Progenitor cell of endocrine pancreas (in vitro differentiated cells): ENCODE results near the gene RAB31. TPM values are rescaled to one million over a fixed set of nuclear protein-coding genes. Genes with fewer than 3 reads are reported as not detected.

Experiments
- DNase-seq: peaks from one replicate; pipeline ENCODE4 v3.0.0; 2021; ENCODE audit warnings: low spot score; ENCODE audit not compliant: unreplicated experiment
- H3K27ac Mint-ChIP-seq: 2 replicates; pipeline ENCODE4 v1.8.0; 2021; ENCODE audit warnings: mild to moderate bottlenecking, moderate library complexity, mixed read lengths
- H3K27me3 Mint-ChIP-seq: 2 replicates; pipeline ENCODE4 v1.8.0; 2021; ENCODE audit warnings: mixed read lengths
- H3K36me3 Mint-ChIP-seq: 2 replicates; pipeline ENCODE4 v1.8.0; 2022; ENCODE audit warnings: mixed read lengths; ENCODE audit not compliant: insufficient read depth
- H3K4me1 Mint-ChIP-seq: 2 replicates; pipeline ENCODE4 v1.8.0; 2021; ENCODE audit warnings: low read depth, mixed read lengths
- H3K4me3 Mint-ChIP-seq: 2 replicates; pipeline ENCODE4 v1.8.0; 2021; ENCODE audit warnings: low read depth, mild to moderate bottlenecking, moderate library complexity, mixed read lengths
- H3K9me3 Mint-ChIP-seq: 2 replicates; pipeline ENCODE4 v1.8.0; 2021; ENCODE audit warnings: low read depth, mixed read lengths
- total RNA-seq: library from RNA; stranded (reverse); gene quantifications from 2 replicates; pipeline ENCODE4 v1.2.1, GENCODE V29; 2021
- TF ChIP-seq, protein P1 (sequence below): fragments of 200-600 bp; sonication (generic); IDR thresholded peaks from one replicate; pipeline ENCODE4 v1.5.0; 2021; ENCODE audit warnings: antibody characterized with exemption, mild to moderate bottlenecking; ENCODE audit not compliant: unreplicated experiment

Gene RAB31
- total RNA-seq, 1 donor from 2014 or later, result 2.9 TPM

DNA sequence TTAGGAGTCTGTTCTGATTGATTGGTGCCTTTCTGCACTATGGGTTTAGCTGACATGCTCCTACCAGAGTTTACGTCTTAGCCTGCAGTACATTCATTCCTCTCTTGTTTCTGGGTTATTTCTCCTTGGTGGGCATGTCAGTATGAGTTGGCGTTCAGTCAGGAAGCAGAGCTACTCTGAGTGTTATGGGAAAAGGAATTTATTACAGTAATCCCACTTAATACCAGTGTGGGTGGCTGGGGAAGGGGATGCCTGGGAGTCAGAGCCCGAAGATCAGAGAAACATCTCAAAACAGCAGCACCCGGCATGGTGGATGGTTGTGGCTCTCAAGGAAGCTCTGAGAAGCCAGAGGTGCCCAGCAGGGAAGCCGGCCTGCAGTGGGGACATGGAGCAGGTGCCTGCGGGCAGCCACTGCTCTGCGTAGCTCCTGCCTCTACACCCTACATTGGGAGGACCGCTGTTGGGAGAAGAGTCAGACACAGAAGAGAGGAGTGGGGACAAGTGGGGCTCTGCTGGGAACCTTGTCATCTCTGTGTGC lies 48.9 kb downstream of the RAB31 start:
- TF ChIP-seq, protein P1, sequence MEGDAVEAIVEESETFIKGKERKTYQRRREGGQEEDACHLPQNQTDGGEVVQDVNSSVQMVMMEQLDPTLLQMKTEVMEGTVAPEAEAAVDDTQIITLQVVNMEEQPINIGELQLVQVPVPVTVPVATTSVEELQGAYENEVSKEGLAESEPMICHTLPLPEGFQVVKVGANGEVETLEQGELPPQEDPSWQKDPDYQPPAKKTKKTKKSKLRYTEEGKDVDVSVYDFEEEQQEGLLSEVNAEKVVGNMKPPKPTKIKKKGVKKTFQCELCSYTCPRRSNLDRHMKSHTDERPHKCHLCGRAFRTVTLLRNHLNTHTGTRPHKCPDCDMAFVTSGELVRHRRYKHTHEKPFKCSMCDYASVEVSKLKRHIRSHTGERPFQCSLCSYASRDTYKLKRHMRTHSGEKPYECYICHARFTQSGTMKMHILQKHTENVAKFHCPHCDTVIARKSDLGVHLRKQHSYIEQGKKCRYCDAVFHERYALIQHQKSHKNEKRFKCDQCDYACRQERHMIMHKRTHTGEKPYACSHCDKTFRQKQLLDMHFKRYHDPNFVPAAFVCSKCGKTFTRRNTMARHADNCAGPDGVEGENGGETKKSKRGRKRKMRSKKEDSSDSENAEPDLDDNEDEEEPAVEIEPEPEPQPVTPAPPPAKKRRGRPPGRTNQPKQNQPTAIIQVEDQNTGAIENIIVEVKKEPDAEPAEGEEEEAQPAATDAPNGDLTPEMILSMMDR, result no peak
- H3K36me3 Mint-ChIP-seq, result no peaks in the 10 kb centered on the region
- H3K4me1 Mint-ChIP-seq, result no peaks in the 10 kb centered on the region
- no peak overlapping the region for H3K4me3 Mint-ChIP-seq
- H3K27ac Mint-ChIP-seq, result no peak overlapping the region
- no peaks in the 10 kb centered on the region for H3K27me3 Mint-ChIP-seq
- peaks cover 3% of the 10 kb centered on the region for H3K9me3 Mint-ChIP-seq
- DNase-seq, result no peak

DNA sequence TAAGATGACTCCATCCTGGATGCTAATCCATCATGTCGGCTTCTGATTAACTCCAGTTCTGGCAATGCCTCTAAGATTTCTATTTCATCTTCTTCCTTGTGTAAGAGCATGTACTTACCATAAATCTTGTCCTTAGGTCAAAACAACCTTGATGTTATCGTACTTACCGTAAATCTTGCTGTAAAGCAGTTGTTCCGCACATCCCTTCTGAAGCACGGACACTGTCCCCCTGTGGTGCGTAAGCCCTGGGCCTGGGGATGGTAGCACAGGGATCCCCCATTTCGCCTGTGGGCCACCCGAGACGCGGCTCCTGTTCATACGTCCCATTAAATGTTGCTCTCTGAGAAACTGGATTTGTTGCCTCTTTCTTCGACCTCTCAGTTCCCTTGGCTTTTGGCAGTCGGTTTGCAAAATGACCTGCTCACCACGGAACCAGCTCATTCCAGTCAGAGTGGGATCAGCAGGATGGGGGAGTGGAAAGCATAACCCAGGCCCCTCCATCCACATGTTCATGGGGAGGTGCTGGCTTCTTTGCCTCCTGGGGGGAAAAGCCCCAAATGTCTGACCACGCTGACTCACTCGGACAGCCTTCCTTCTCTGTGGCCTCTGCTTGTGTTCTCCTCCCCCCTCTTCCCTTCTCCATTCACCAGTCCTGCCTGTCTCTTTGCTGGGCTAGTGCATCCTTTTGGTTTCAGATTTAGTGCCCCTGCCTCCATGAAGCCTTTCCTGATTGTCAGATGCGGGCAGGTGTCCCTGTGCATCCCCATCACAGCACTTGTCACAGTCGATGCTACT lies 49.9 kb downstream of the RAB31 start:
- no peaks in the 10 kb centered on the region for H3K36me3 Mint-ChIP-seq
- H3K27ac Mint-ChIP-seq, result no peak overlapping the region
- H3K4me1 Mint-ChIP-seq, result no peaks in the 10 kb centered on the region
- no peak for DNase-seq
- TF ChIP-seq, protein P1, result no peak
- no peak overlapping the region for H3K4me3 Mint-ChIP-seq
- no peaks in the 10 kb centered on the region for H3K27me3 Mint-ChIP-seq
- H3K9me3 Mint-ChIP-seq, result peaks cover 3% of the 10 kb centered on the region

DNA sequence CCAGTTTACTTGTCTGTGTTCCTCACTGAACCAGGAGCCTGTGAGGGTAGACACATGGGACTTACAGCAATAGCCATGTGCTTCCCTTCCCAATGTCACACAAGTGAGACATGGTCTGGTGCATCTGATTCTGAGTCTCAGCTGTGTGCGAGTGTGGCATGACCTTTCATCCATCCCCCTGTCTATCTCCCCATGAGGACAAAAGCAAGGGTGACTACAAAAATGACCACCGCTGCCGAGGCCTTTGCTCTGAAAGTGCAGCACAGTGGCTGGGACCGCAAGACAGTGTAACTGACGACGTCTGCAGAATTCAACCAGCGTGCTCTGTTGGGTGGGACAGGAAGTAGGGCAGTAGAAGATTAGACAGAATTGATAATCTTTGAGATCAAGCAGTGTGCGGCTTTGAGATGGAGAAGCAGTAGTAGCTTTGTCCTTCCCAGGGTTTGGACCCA lies 50.5 kb downstream of the RAB31 start:
- H3K4me1 Mint-ChIP-seq, result no peaks in the 10 kb centered on the region
- DNase-seq, result no peak
- H3K9me3 Mint-ChIP-seq, result peaks cover 3% of the 10 kb centered on the region
- H3K36me3 Mint-ChIP-seq, result no peaks in the 10 kb centered on the region
- TF ChIP-seq, protein P1, result no peak
- H3K4me3 Mint-ChIP-seq, result no peak overlapping the region
- H3K27me3 Mint-ChIP-seq, result no peaks in the 10 kb centered on the region
- no peak overlapping the region for H3K27ac Mint-ChIP-seq

DNA sequence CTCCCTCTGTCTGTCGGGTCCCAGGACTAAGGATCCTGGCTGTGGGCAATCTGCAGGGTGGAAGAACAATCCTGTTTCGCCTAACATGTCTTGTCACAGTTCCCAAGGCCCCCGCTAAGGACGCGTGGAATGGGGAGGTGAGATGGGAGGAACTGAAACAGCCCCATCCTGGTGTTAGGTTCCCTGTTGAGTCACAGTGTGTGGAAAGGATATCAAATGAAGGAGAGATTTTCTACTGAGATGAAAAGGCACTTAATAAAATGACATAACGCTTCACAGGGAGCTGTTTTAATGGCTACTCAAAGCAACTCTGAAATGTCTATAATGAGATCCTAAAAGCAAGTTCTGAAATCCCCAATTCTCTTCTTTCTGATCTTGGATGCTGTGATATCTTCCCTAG lies 52.5 kb downstream of the RAB31 start:
- Mint-ChIP-seq H3K36me3 (no peaks in the 10 kb centered on the region), H3K27me3 (no peaks in the 10 kb centered on the region)

DNA sequence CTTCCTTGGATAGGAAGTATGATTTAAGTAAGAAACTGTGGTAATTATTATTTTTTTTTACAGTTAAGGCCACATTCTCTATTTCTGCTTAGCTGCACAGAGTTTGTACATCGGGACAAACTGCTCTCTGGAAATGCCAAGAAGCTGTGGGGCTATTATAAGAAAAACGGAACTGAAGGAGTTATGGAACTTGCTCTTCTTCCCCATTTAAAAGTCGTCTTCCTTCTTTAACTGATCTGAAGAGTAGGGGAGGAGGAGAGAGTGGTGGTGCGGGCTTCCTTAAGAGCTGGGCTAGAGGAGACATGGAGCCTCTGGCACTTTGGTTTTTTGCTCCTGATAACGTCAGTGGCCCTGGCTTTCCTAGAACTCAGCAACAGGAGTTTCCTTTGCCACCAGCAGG lies 54.4 kb downstream of the RAB31 start:
- H3K9me3 Mint-ChIP-seq, result peaks cover 3% of the 10 kb centered on the region
- peaks cover 4% of the 10 kb centered on the region for H3K4me1 Mint-ChIP-seq
- no peaks in the 10 kb centered on the region for H3K27me3 Mint-ChIP-seq
- no peak overlapping the region for H3K27ac Mint-ChIP-seq
- DNase-seq, result no peak
- TF ChIP-seq, protein P1, result no peak
- no peaks in the 10 kb centered on the region for H3K36me3 Mint-ChIP-seq
- no peak overlapping the region for H3K4me3 Mint-ChIP-seq

More for the DNA sequence above, 52.5 kb downstream of the RAB31 start:
- no peak for DNase-seq
- Mint-ChIP-seq H3K9me3 (peaks cover 3% of the 10 kb centered on the region), H3K4me1 (peaks cover 3% of the 10 kb centered on the region), H3K4me3 (no peak overlapping the region), H3K27ac (no peak overlapping the region)
- TF ChIP-seq, protein P1, result no peak
